ENCODE results near the gene RAP1B.

The RAP1B gene

GRCh38 chr12:68610370-68611093 lies at the start of gene RAP1B:
Gene RAP1B (plus strand): TSS chr12:68610899. CDS start chr12:68648725, 37,826 bp downstream.
- H3K4me1 Mint-ChIP-seq, result peaks cover 42% of the 10 kb centered on the region
- H3K9me3 Mint-ChIP-seq, result no peaks in the 10 kb centered on the region
- H3K27me3 Mint-ChIP-seq, result peaks cover 4% of the 10 kb centered on the region
- H3K27ac Mint-ChIP-seq, result peak within 1 kb of the TSS; percentile 98
- peak within 1 kb of the TSS; percentile 96 for H3K4me3 Mint-ChIP-seq
- CTCF ChIA-PET, result interaction anchor here (0.7 kb wide), 1 partner anchor 12 kb away, joined by 3 read pairs; no protein-coding TSS in a partner anchor
- DNase-seq, result peak; percentile 92
- H3K36me3 Mint-ChIP-seq, result peaks cover 39% of the 10 kb centered on the region

GRCh38 chr12:68561830-68562229 lies 48.9 kb upstream of the RAP1B start:
- H3K9me3 Mint-ChIP-seq, result no peaks in the 10 kb centered on the region
- no peaks in the 10 kb centered on the region for H3K27me3 Mint-ChIP-seq
- no peaks in the 10 kb centered on the region for H3K36me3 Mint-ChIP-seq
- CTCF ChIA-PET, result interaction anchor here (0.7 kb wide), 1 partner anchor 467 kb away, joined by 3 read pairs; no protein-coding TSS in a partner anchor
- H3K4me3 Mint-ChIP-seq, result no peak overlapping the region
- peaks cover 27% of the 10 kb centered on the region for H3K4me1 Mint-ChIP-seq
- no peak overlapping the region for H3K27ac Mint-ChIP-seq
- no peak for DNase-seq

- Mint-ChIP-seq H3K27me3 (no peaks in the 10 kb centered on the region), H3K27ac (no peak overlapping the region), H3K36me3 (no peaks in the 10 kb centered on the region), H3K9me3 (no peaks in the 10 kb centered on the region), H3K4me3 (no peak overlapping the region), H3K4me1 (peaks cover 30% of the 10 kb centered on the region)
- DNase-seq, result no peak
- CTCF ChIA-PET, result no interaction called here
These were observed 46.5 kb upstream of the RAP1B start for GRCh38 chr12:68564166-68564565.

GRCh38 chr12:68565391-68565903 lies 45.3 kb upstream of the RAP1B start:
- H3K4me1 Mint-ChIP-seq, result peaks cover 27% of the 10 kb centered on the region
- H3K27me3 Mint-ChIP-seq, result no peaks in the 10 kb centered on the region
- H3K27ac Mint-ChIP-seq, result no peak overlapping the region
- no peak overlapping the region for H3K4me3 Mint-ChIP-seq
- no peak for DNase-seq
- CTCF ChIA-PET, result interaction anchor here (0.8 to 1.0 kb wide), 2 partner anchors 10 to 14 kb away, joined by 3 read pairs; no protein-coding TSS in a partner anchor
- peaks cover 1% of the 10 kb centered on the region for H3K36me3 Mint-ChIP-seq
- no peaks in the 10 kb centered on the region for H3K9me3 Mint-ChIP-seq

- H3K27ac Mint-ChIP-seq, result no peak overlapping the region
- H3K4me3 Mint-ChIP-seq, result no peak overlapping the region
- CTCF ChIA-PET, result no interaction called here
These were observed 41.7 kb upstream of the RAP1B start for GRCh38 chr12:68568922-68569569.

GRCh38 chr12:68572661-68573060 lies 38.0 kb upstream of the RAP1B start:
- Mint-ChIP-seq H3K9me3 (no peaks in the 10 kb centered on the region), H3K27me3 (no peaks in the 10 kb centered on the region), H3K27ac (no peak overlapping the region), H3K36me3 (peaks cover 1% of the 10 kb centered on the region), H3K4me3 (no peak overlapping the region), H3K4me1 (peaks cover 26% of the 10 kb centered on the region)
- no peak for DNase-seq
- CTCF ChIA-PET, result interaction anchor here (0.7 kb wide), 1 partner anchor 14 kb away, joined by 3 read pairs; no protein-coding TSS in a partner anchor

More at GRCh38 chr12:68568922-68569569, 41.7 kb upstream of the RAP1B start:
- Mint-ChIP-seq H3K4me1 (peaks cover 39% of the 10 kb centered on the region), H3K36me3 (peaks cover 1% of the 10 kb centered on the region), H3K9me3 (no peaks in the 10 kb centered on the region), H3K27me3 (no peaks in the 10 kb centered on the region)
- DNase-seq, result no peak

- Mint-ChIP-seq H3K4me3 (no peak overlapping the region), H3K4me1 (peaks cover 33% of the 10 kb centered on the region), H3K9me3 (no peaks in the 10 kb centered on the region), H3K27me3 (no peaks in the 10 kb centered on the region), H3K36me3 (peaks cover 1% of the 10 kb centered on the region), H3K27ac (no peak overlapping the region)
- no peak for DNase-seq
- CTCF ChIA-PET, result no interaction called here
These were observed 37.3 kb upstream of the RAP1B start for GRCh38 chr12:68573406-68573805.

- DNase-seq, result no peak
- Mint-ChIP-seq H3K27ac (no peak overlapping the region), H3K36me3 (no peaks in the 10 kb centered on the region), H3K4me3 (no peak overlapping the region), H3K4me1 (peaks cover 35% of the 10 kb centered on the region), H3K9me3 (no peaks in the 10 kb centered on the region), H3K27me3 (no peaks in the 10 kb centered on the region)
- CTCF ChIA-PET, result interaction anchor here (1.1 kb wide), 1 partner anchor 28 kb away, joined by 3 read pairs; no protein-coding TSS in a partner anchor
These were observed 32.8 kb upstream of the RAP1B start for GRCh38 chr12:68577949-68578348.

GRCh38 chr12:68578765-68579164 lies 31.9 kb upstream of the RAP1B start:
- peaks cover 33% of the 10 kb centered on the region for H3K4me1 Mint-ChIP-seq
- no peaks in the 10 kb centered on the region for H3K9me3 Mint-ChIP-seq
- H3K4me3 Mint-ChIP-seq, result no peak overlapping the region
- H3K36me3 Mint-ChIP-seq, result no peaks in the 10 kb centered on the region
- CTCF ChIA-PET, result interaction anchor here (1.1 to 1.4 kb wide), 2 partner anchors 13 to 27 kb away, joined by 3 read pairs; no protein-coding TSS in a partner anchor
- no peak for DNase-seq
- no peaks in the 10 kb centered on the region for H3K27me3 Mint-ChIP-seq
- peak overlapping the region; percentile 77 for H3K27ac Mint-ChIP-seq

GRCh38 chr12:68579254-68579653 lies 31.4 kb upstream of the RAP1B start:
- Mint-ChIP-seq H3K27ac (peak overlapping the region; percentile 77), H3K9me3 (no peaks in the 10 kb centered on the region), H3K4me1 (peaks cover 34% of the 10 kb centered on the region), H3K27me3 (no peaks in the 10 kb centered on the region), H3K36me3 (no peaks in the 10 kb centered on the region), H3K4me3 (peak overlapping the region; percentile 31)
- DNase-seq, result peak; percentile 30
- CTCF ChIA-PET, result interaction anchor here (1.4 kb wide), 1 partner anchor 13 kb away, joined by 3 read pairs; no protein-coding TSS in a partner anchor

- Mint-ChIP-seq H3K27me3 (no peaks in the 10 kb centered on the region), H3K4me1 (peaks cover 42% of the 10 kb centered on the region), H3K27ac (no peak overlapping the region), H3K4me3 (no peak overlapping the region), H3K9me3 (no peaks in the 10 kb centered on the region), H3K36me3 (no peaks in the 10 kb centered on the region)
- CTCF ChIA-PET, result interaction anchor here (1.4 kb wide), 1 partner anchor 102 kb away, joined by 3 read pairs; no protein-coding TSS in a partner anchor
- DNase-seq, result no peak
These were observed 29.8 kb upstream of the RAP1B start for GRCh38 chr12:68580911-68581310.

GRCh38 chr12:68581926-68582325 lies 28.8 kb upstream of the RAP1B start:
- H3K36me3 Mint-ChIP-seq, result no peaks in the 10 kb centered on the region
- no peak overlapping the region for H3K27ac Mint-ChIP-seq
- peaks cover 46% of the 10 kb centered on the region for H3K4me1 Mint-ChIP-seq
- H3K27me3 Mint-ChIP-seq, result no peaks in the 10 kb centered on the region
- no peak overlapping the region for H3K4me3 Mint-ChIP-seq
- H3K9me3 Mint-ChIP-seq, result no peaks in the 10 kb centered on the region
- CTCF ChIA-PET, result no interaction called here
- no peak for DNase-seq

GRCh38 chr12:68585966-68586365 lies 24.7 kb upstream of the RAP1B start:
- no peak overlapping the region for H3K27ac Mint-ChIP-seq
- H3K4me3 Mint-ChIP-seq, result no peak overlapping the region
- H3K9me3 Mint-ChIP-seq, result peaks cover 17% of the 10 kb centered on the region
- no peak for DNase-seq
- H3K27me3 Mint-ChIP-seq, result no peaks in the 10 kb centered on the region
- H3K36me3 Mint-ChIP-seq, result peaks cover 19% of the 10 kb centered on the region
- CTCF ChIA-PET, result interaction anchor here (0.6 to 0.7 kb wide), 2 partner anchors 86 to 106 kb away, joined by 3 read pairs; no protein-coding TSS in a partner anchor
- H3K4me1 Mint-ChIP-seq, result peaks cover 37% of the 10 kb centered on the region

GRCh38 chr12:68587448-68587873 lies 23.2 kb upstream of the RAP1B start:
- H3K36me3 Mint-ChIP-seq, result peaks cover 25% of the 10 kb centered on the region
- H3K27me3 Mint-ChIP-seq, result no peaks in the 10 kb centered on the region
- H3K9me3 Mint-ChIP-seq, result peaks cover 22% of the 10 kb centered on the region
- H3K4me1 Mint-ChIP-seq, result peaks cover 52% of the 10 kb centered on the region
- DNase-seq, result peak; percentile 66
- no peak overlapping the region for H3K4me3 Mint-ChIP-seq
- H3K27ac Mint-ChIP-seq, result peak overlapping the region; percentile 91
- CTCF ChIA-PET, result interaction anchor here (0.7 to 1.3 kb wide), 5 partner anchors 9 to 243 kb away, joined by 3 read pairs; no protein-coding TSS in a partner anchor
